Activated naive CD8-positive, alpha-beta T cell treated with anti-CD3 and anti-CD28 coated beads for 36 hours (primary cell): ENCODE results near the gene NFIB. TPM values are rescaled to one million over a fixed set of nuclear protein-coding genes. Genes with fewer than 3 reads are reported as not detected.

Experiments used
- DNase-seq: peaks from one replicate; pipeline ENCODE4 v3.0.0; 2021
- H3K27ac Mint-ChIP-seq: one replicate; pipeline ENCODE4 v1.8.0; 2022; ENCODE audit warnings: mild to moderate bottlenecking, moderate library complexity, mixed read lengths
- H3K27me3 Mint-ChIP-seq: one replicate; pipeline ENCODE4 v1.8.0; 2022; ENCODE audit warnings: mild to moderate bottlenecking, mixed read lengths
- H3K36me3 Mint-ChIP-seq: one replicate; pipeline ENCODE4 v1.8.0; 2021; ENCODE audit warnings: mild to moderate bottlenecking, mixed read lengths
- H3K4me1 Mint-ChIP-seq: one replicate; pipeline ENCODE4 v1.8.0; 2021; ENCODE audit warnings: mixed read lengths
- H3K4me3 Mint-ChIP-seq: one replicate; pipeline ENCODE4 v1.8.0; 2022; ENCODE audit warnings: mild to moderate bottlenecking, moderate library complexity, mixed read lengths
- H3K9me3 Mint-ChIP-seq: one replicate; pipeline ENCODE4 v1.8.0; 2022; ENCODE audit warnings: mixed read lengths
- total RNA-seq, 2 experiments: library from RNA; stranded (reverse); gene quantifications; one replicate each; pipeline ENCODE4 v1.2.3, GENCODE V29; 2021

The NFIB gene
- total RNA-seq, 2 experiments from 2014 or later: not detected

GRCh38 chr9:14156046-14156445, 157.9 kb downstream of the NFIB start:
- Mint-ChIP-seq H3K36me3 (no peaks in the 10 kb centered on the region), H3K4me3 (no peak overlapping the region), H3K4me1 (peaks cover 3% of the 10 kb centered on the region), H3K27me3 (peaks cover 18% of the 10 kb centered on the region), H3K27ac (no peak overlapping the region), H3K9me3 (peaks cover 4% of the 10 kb centered on the region)
- no peak for DNase-seq

GRCh38 chr9:14155237-14155636, 158.7 kb downstream of the NFIB start:
- H3K27ac Mint-ChIP-seq: no peak overlapping the region

GRCh38 chr9:14153310-14153720, 160.6 kb downstream of the NFIB start:
- peaks cover 3% of the 10 kb centered on the region for H3K4me1 Mint-ChIP-seq
- H3K4me3 Mint-ChIP-seq: no peak overlapping the region
- H3K27ac Mint-ChIP-seq: no peak overlapping the region
- no peak for DNase-seq
- H3K9me3 Mint-ChIP-seq: peaks cover 4% of the 10 kb centered on the region
- H3K27me3 Mint-ChIP-seq: peaks cover 10% of the 10 kb centered on the region
- H3K36me3 Mint-ChIP-seq: no peaks in the 10 kb centered on the region

More at GRCh38 chr9:14155237-14155636, 158.7 kb downstream of the NFIB start:
- Mint-ChIP-seq H3K4me1 (peaks cover 3% of the 10 kb centered on the region), H3K36me3 (no peaks in the 10 kb centered on the region), H3K9me3 (peaks cover 4% of the 10 kb centered on the region), H3K27me3 (peaks cover 18% of the 10 kb centered on the region), H3K4me3 (no peak overlapping the region)
- no peak for DNase-seq

GRCh38 chr9:14151451-14151850, 162.5 kb downstream of the NFIB start:
- Mint-ChIP-seq H3K36me3 (no peaks in the 10 kb centered on the region), H3K4me3 (no peak overlapping the region), H3K27ac (no peak overlapping the region), H3K4me1 (peaks cover 3% of the 10 kb centered on the region), H3K27me3 (peaks cover 4% of the 10 kb centered on the region), H3K9me3 (peaks cover 1% of the 10 kb centered on the region)
- DNase-seq: no peak

GRCh38 chr9:14148501-14149103, 165.3 kb downstream of the NFIB start:
- H3K4me3 Mint-ChIP-seq: no peak overlapping the region
- no peaks in the 10 kb centered on the region for H3K36me3 Mint-ChIP-seq
- H3K27ac Mint-ChIP-seq: no peak overlapping the region
- DNase-seq: no peak
- no peaks in the 10 kb centered on the region for H3K4me1 Mint-ChIP-seq
- no peaks in the 10 kb centered on the region for H3K9me3 Mint-ChIP-seq
- peaks cover 7% of the 10 kb centered on the region for H3K27me3 Mint-ChIP-seq

GRCh38 chr9:14147738-14148137, 166.2 kb downstream of the NFIB start:
- Mint-ChIP-seq H3K4me1 (no peaks in the 10 kb centered on the region), H3K9me3 (no peaks in the 10 kb centered on the region), H3K27me3 (peaks cover 7% of the 10 kb centered on the region), H3K36me3 (no peaks in the 10 kb centered on the region), H3K4me3 (no peak overlapping the region), H3K27ac (no peak overlapping the region)
- DNase-seq: no peak

GRCh38 chr9:14146201-14146874, 167.6 kb downstream of the NFIB start:
- Mint-ChIP-seq H3K27me3 (peaks cover 7% of the 10 kb centered on the region), H3K36me3 (no peaks in the 10 kb centered on the region), H3K27ac (no peak overlapping the region), H3K4me3 (no peak overlapping the region), H3K9me3 (no peaks in the 10 kb centered on the region), H3K4me1 (no peaks in the 10 kb centered on the region)
- no peak for DNase-seq

- H3K27me3 Mint-ChIP-seq: peaks cover 7% of the 10 kb centered on the region
- no peak overlapping the region for H3K4me3 Mint-ChIP-seq
- no peak for DNase-seq
- H3K27ac Mint-ChIP-seq: no peak overlapping the region
- H3K36me3 Mint-ChIP-seq: no peaks in the 10 kb centered on the region
- H3K4me1 Mint-ChIP-seq: no peaks in the 10 kb centered on the region
- no peaks in the 10 kb centered on the region for H3K9me3 Mint-ChIP-seq
Observed at GRCh38 chr9:14144215-14144614, 169.7 kb downstream of the NFIB start.

- H3K4me1 Mint-ChIP-seq: no peaks in the 10 kb centered on the region
- no peaks in the 10 kb centered on the region for H3K9me3 Mint-ChIP-seq
- peaks cover 7% of the 10 kb centered on the region for H3K27me3 Mint-ChIP-seq
- H3K4me3 Mint-ChIP-seq: no peak overlapping the region
- H3K27ac Mint-ChIP-seq: no peak overlapping the region
- no peaks in the 10 kb centered on the region for H3K36me3 Mint-ChIP-seq
- DNase-seq: no peak
Observed at GRCh38 chr9:14141699-14142098, 172.2 kb downstream of the NFIB start.

GRCh38 chr9:14140096-14140697, 173.7 kb downstream of the NFIB start:
- H3K27ac Mint-ChIP-seq: no peak overlapping the region
- H3K36me3 Mint-ChIP-seq: no peaks in the 10 kb centered on the region
- H3K4me1 Mint-ChIP-seq: no peaks in the 10 kb centered on the region
- H3K27me3 Mint-ChIP-seq: peaks cover 7% of the 10 kb centered on the region
- DNase-seq: no peak
- no peaks in the 10 kb centered on the region for H3K9me3 Mint-ChIP-seq
- H3K4me3 Mint-ChIP-seq: no peak overlapping the region

GRCh38 chr9:14139287-14139686, 174.7 kb downstream of the NFIB start:
- H3K4me1 Mint-ChIP-seq: no peaks in the 10 kb centered on the region
- no peak for DNase-seq
- H3K4me3 Mint-ChIP-seq: no peak overlapping the region
- no peaks in the 10 kb centered on the region for H3K27me3 Mint-ChIP-seq
- no peak overlapping the region for H3K27ac Mint-ChIP-seq
- no peaks in the 10 kb centered on the region for H3K9me3 Mint-ChIP-seq
- H3K36me3 Mint-ChIP-seq: no peaks in the 10 kb centered on the region

- H3K27ac Mint-ChIP-seq: no peak overlapping the region
- no peak for DNase-seq
- H3K9me3 Mint-ChIP-seq: no peaks in the 10 kb centered on the region
- H3K27me3 Mint-ChIP-seq: no peaks in the 10 kb centered on the region
- no peaks in the 10 kb centered on the region for H3K36me3 Mint-ChIP-seq
- H3K4me3 Mint-ChIP-seq: no peak overlapping the region
- no peaks in the 10 kb centered on the region for H3K4me1 Mint-ChIP-seq
Observed at GRCh38 chr9:14136646-14137370, 177.1 kb downstream of the NFIB start.

- H3K4me3 Mint-ChIP-seq: no peak overlapping the region
- no peaks in the 10 kb centered on the region for H3K36me3 Mint-ChIP-seq
- H3K9me3 Mint-ChIP-seq: no peaks in the 10 kb centered on the region
- H3K4me1 Mint-ChIP-seq: no peaks in the 10 kb centered on the region
- no peak for DNase-seq
- no peaks in the 10 kb centered on the region for H3K27me3 Mint-ChIP-seq
- no peak overlapping the region for H3K27ac Mint-ChIP-seq
Observed at GRCh38 chr9:14136047-14136635, 177.8 kb downstream of the NFIB start.

- no peaks in the 10 kb centered on the region for H3K4me1 Mint-ChIP-seq
- H3K9me3 Mint-ChIP-seq: no peaks in the 10 kb centered on the region
- H3K27me3 Mint-ChIP-seq: no peaks in the 10 kb centered on the region
- no peak overlapping the region for H3K4me3 Mint-ChIP-seq
- DNase-seq: no peak
- no peaks in the 10 kb centered on the region for H3K36me3 Mint-ChIP-seq
- H3K27ac Mint-ChIP-seq: no peak overlapping the region
Observed at GRCh38 chr9:14135421-14135820, 178.5 kb downstream of the NFIB start.

GRCh38 chr9:14133394-14133793, 180.5 kb downstream of the NFIB start:
- H3K36me3 Mint-ChIP-seq: no peaks in the 10 kb centered on the region
- no peak for DNase-seq
- no peaks in the 10 kb centered on the region for H3K4me1 Mint-ChIP-seq
- no peaks in the 10 kb centered on the region for H3K27me3 Mint-ChIP-seq
- H3K9me3 Mint-ChIP-seq: no peaks in the 10 kb centered on the region
- H3K4me3 Mint-ChIP-seq: no peak overlapping the region
- H3K27ac Mint-ChIP-seq: no peak overlapping the region
